DMS53 treated with DMSO at 0.1 percent for 48 hours (cell line): ENCODE results near the gene EPAS1.

Source experiments
- DNase-seq: peaks from one replicate; lab custom pipeline; 2025; ENCODE audit not compliant: unreplicated experiment; lab: John Stamatoyannopoulos, UW

EPAS1 gene

DNA sequence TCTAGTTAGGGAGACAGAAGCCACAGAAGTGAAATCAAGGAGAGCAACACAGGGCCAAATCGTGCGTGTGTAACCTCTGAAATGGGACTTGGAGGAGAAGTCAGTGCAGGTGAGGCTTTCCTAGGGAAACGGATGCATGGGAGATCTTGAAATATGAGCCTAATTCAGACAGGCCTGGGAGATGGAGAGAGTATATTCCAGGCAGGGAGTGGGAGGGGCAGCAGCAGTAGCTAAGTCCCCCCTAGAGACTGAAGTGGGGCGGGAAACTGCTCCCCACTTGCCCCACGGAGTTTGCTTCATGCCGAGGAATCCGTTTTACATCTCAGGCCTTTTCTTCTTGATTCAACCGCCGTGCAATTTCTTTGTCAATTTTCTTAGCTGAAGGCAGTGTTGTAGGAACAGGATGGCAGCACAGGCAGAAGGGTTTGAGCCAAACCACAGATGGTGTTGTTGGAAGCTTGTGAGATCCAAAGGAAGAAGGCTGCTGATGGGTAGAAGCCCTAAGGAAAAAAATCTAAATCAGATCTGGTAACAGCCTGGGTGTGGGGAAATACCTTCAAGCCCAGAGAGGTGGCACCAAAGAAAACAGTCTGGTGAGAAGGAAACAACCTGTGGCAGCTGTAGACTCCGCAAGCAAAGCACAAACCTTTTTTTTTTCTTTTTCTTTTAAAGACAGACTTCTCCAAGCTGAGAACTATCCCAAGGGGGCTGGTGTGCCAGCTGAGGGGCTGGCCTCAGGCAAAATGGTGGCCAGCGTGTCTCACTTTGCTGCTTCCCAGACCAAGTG, 40.2 kb downstream of the EPAS1 start:
- no peak for DNase-seq

DNA sequence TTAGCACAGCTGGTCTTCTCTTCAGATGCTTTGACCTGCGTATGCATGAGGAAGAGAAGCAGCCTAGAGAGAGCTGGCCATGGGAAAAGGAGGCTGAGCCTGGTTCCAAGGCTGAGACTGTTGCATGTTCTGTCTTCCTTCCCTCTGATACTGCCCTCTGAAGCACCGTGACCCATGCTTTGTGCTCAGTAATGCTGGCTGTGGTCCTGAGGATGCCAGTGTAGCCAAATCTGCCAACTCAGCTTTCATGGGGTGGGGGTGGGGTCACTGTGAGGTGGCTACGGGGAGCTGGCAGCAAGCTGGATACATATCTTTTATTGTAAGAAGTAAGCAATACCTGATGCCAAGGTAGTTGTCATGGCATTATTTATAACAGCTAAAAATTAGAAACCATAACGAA, 41.5 kb downstream of the EPAS1 start:
- DNase-seq, result no peak

DNA sequence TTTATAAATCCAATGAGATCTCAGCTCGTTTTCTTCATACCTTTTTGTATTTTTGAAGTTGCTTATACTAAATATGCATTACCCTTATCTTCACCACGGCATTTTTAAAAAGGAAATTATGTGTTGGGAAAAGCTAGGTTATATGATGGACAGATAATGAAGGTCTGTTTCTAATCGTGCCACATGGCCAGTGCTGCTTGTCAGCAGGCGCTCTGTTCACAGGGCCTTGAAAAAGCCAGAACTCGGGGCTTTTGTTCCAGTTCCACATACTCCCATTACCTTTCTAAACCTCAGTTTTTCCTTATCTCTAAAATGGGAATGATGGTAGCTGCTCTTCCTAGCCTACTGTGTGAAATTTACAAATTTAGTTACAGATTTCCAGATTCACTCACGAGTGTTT, 42.0 kb downstream of the EPAS1 start:
- DNase-seq, result no peak

DNA sequence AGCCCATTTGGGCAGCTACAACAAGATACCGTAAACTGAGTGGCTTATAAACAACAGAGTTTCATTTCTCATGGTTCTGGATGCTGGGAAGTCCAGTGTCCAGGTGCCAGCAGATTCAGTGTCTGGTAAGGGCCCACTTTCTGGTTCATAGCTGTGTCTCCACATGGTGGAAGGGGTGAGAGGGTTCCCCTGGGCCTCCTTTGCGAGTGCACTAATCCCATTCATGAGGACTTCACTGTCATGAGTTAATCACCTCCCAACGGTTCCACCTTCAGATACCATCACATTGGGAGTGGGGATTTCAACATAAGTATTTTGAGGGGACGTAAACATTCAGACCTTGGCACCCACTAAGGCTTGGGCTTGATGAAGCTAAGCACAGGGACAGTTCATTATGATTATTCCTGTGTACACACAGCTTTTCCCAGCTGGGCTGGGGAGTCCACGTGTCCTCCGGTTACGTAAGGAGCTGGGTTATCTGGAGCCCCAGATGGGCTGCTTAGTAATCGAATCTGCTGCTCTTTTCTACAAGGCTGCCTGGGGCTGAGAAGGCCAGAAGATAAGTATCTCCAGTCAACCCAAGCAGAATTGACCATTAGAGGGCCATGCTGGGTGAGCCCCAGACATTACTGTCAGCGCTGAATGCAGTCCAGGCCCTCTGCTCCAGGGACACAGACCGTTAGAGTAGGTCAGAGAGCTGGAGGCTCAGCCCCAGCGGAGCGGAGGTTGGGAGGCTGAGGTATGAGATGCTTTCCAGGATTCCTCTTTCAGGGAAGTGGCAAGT, 42.7 kb downstream of the EPAS1 start:
- no peak for DNase-seq

DNA sequence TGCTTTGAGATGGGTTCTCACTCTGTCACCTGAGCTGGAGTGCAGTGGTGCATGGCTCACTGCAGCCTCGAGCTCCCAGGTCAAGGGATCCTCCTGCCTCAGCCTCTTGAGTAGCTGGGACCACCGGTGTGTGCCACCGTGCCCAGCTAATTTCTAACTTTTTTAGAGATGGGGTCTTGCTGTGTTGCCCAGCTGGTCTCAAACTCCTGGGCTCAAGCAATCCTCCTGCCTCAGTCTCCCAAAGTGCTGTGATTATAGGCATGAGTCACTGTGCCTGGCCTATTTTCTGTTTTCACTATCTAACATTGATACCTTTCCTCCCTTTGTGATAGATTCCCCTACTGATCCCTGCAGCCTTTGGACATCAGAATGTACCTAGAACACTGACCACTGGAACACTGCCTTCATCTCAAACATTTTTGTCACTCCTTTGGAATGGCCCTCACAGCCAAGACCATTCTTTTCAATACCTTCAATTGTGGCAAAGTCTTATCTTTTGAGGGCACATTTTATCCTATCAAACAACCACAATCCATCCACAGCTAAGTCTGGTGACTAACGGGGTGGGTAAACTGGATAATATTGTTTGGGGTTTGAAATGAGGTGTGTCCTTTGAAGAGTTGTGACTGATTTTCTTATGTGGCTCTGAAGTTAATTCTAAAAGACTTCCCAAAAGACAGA, 43.7 kb downstream of the EPAS1 start:
- DNase-seq, result no peak

DNA sequence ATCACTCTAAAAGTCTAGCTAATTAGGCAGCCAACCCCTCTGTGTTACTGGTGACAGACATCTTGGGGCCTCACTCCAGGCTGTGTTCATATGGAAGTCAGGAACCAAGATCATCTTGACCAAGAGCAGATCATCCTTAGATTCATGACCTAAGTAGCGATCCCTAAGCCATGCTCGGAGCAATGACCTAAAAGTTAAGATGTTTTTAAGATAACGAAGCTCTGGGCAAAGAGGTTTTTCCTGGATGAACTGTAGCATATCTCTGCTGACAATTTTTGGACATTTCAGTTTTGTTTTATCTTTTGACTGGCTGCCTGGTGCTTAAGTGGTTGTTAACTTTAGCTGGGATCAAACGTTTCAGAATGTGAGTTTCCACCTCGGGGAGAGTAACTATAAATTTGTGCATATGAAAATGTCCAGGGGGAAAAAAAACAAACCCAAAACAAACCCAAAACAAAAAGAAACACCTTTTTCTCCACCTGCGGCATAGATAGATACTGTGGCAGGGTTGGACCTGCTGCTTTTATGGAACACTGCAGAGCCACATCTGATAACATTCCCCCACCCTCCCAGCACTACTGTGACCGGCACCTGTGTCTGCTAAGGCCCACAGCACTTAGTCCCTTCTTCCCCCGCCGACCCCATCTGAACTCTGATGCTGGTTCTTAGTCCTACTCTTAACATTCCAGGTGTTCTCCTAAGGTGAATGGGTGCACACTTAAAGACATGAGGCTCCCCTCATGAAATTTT, 45.5 kb downstream of the EPAS1 start:
- DNase-seq, result no peak

DNA sequence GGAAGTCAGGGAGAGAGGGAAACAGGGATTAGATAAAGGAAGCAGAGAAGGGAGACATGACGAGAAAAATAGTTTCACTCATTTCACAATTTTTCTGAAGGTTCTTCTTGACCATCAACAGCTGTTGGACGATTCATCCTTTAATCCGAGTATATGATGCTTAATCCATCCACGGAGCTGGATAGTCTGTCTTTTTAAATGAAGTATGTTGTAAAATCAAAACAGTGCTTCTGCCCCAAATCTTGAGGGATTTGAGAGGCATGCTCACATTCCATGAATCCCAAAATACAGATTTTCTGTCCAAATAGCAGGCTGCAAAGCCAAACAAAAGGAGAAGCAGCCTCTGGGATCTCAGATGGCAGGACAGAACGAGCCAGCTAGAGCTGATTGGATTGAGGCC, 47.5 kb downstream of the EPAS1 start:
- no peak for DNase-seq

DNA sequence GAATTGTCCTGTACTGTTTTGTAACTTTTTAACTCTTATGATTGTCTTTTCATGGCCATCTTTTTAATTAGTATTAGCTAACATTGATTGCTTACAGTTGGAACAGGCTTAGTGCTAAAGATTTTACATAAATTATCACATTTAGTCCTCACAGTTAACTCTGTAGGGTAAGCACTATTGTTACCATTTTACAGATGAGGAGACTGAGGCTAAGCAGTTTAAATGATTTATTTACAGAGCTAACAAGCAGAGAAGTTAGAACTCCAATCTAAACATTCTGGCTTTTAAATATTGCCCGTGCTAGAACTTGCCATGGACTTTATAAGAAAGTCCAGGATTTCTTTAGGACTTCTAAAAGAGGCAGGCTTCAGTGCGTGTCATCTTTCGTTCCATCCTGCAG, 48.6 kb downstream of the EPAS1 start:
- no peak for DNase-seq

DNA sequence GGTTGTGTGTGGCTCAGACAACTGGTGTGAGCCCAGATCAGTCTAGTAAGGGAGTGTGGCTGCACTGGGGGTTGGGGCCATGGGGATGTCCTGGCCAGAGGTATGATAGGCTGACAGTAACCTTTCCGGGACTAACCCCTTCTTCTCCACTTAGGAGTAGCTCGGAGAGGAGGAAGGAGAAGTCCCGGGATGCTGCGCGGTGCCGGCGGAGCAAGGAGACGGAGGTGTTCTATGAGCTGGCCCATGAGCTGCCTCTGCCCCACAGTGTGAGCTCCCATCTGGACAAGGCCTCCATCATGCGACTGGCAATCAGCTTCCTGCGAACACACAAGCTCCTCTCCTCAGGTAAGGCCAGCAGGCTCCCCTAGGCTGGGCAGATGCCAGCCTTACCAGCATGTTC, 49.5 kb downstream of the EPAS1 start:
- no peak for DNase-seq

DNA sequence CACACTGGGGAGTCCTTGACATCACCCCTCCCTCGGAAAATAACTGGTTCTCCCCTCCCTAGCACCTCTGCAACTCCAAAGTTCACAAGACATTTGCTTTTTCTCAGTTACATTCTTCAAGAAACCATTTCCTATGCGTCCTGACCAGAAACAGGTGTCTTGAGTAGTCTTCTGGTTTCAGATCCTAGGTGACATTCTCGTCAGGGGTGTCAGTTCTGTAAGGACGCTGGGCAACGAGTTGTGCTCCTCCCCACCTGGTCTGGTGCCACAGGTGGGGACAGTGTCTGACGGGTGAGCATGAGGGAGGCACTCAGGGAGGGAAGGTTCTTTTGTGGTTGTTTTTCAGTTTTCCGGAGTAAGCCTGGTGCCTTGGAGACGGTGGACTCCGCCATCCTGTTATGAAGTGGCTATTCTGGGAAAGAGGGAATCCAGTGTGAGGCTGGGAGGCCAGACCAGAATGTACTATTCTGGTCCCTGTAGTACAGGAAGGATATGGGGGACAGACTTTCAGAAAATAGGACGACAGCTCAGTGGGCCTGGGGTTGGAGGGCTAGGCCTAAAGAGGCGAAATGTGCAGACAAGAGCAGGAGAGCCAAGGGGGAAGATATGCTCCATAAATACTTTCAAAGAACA, 50.6 kb downstream of the EPAS1 start:
- no peak for DNase-seq

DNA sequence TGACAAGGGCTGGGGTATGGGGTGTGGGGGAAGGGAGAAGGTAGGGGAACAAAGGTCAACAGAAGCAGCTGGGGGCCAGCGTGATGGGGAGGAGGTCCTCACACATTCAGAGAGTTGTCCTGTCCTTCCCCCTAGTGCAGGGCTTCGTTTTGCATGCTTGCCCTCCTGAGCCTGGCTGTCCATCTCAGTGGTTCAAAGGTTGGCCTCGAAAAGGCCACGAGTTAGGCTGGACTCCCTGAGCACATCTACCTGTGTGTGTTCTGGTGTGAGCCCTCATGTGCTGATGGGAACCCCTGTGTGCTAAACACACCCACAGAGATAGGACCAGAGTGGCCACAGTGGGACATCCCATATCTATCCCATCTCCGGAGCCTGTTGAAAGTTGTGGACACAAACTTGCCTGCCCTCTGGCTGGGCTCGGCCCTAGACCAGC, 51.9 kb downstream of the EPAS1 start:
- no peak for DNase-seq

DNA sequence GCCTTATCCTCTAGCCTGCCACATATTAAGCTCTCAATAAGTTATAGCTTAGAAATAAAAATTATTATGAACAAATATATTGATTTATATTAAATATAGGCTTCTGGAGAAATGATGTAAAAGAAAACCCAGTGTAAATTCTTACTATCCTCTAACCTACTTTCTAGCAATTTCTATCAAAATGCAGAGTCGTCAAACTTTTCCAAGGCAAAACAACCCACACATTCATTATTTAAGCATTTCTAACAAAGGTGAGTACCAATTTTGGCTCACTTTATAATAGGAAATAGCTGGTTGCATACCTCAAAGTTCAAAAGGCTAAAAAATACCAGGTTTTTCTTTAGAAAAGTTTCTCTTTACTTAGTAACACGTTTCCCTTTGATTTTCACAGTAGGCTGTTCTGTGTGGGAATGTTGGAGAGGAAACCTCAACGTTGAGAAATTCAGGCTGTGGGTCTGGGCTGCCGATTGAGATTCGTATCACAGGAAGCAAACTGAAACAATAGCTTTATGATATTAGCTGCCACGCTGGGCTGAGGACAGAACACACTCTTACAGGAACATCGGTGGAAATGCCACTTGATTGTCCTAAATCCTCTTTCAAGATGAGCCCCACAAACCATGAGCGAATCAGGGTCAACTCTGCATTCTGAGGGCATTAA, 53.0 kb downstream of the EPAS1 start:
- DNase-seq, result no peak

DNA sequence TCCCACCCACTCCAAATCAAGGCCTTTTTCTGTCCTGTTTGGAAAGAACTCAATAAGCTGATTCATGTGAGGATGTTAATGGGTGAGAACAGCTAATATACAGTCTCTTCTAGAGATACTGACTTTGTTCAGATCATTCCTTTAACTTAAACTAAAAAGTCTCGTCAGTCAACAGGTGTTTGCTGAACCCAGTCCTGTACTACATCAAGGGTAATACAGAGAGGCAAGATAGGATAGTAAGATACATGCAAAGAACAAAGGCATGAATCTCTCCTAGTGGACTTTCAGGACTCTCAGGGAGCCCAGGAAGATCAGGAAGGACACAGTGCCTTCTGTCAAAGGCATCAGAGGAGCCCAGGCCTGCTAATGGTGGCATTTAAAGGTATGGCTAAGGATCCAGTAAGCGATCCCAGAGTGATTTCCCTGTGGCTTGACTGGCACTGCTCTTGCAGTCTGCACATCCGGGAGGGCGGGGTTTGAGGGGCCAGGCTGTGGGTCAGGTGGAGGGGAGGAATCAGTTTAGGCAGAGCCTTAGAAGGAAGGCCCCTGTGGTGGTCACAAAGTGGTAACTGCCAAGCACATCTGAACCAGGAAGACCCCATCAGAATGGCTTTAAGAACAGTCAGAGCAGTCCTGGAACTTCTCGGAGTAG, 54.0 kb downstream of the EPAS1 start:
- DNase-seq, result no peak

DNA sequence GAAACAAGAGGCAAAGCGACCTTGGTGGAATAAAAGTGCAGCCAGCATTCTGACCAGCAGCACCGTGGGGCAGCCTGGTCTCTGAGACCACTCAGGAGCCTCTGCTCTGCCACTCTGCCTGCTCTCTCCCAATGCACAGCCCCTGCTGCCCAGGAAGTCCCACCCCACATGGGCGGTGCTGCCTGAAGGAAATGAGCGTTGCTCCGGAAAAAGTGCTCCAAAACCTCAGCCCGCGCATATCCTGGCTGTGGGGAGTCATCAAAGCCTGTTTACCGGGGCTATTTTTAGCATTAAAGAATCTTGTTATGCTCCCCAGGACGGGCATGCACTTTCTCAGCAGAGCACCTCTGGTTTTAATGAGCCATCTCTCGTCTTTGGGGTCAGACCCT, 54.5 kb downstream of the EPAS1 start:
- no peak for DNase-seq

DNA sequence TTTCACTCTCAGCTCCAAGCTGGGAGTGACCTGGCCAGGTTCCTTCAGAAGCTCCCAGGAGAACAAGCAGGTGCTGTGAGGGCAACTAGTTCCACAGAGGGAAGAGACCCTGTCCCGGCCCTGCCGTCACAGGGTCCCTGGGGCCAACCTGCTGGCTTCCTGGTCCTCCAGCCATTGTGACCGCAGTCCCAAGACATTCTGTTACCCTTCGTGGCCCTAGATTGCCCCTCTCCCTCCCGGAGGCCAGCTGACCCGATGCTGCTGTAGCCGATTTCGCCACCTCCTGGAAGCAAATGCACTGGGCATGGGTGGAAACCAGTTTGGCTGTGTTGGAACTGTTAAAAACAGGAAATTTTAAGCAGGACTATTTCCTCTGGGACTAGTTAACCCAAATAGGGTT, 55.4 kb downstream of the EPAS1 start:
- no peak for DNase-seq

DNA sequence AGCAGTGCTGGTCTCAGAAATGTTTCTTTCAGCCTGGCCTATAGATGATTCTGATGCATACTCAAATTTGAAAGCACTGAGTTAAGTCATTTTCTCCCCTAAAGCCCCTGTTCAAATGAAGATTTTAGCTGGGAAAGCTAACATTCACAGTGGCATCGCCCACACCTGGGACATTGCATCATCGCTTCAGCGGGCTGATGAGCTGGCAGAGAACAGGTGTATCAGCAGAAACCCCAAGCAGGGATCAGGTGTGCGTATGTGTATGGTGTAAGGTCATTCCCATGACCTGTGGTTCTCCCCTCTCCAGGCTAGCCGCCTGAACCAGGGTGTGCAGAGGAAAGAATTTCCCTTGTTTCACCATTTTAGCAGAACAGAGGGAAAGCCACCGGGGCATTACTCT, 56.3 kb downstream of the EPAS1 start:
- DNase-seq, result no peak

DNA sequence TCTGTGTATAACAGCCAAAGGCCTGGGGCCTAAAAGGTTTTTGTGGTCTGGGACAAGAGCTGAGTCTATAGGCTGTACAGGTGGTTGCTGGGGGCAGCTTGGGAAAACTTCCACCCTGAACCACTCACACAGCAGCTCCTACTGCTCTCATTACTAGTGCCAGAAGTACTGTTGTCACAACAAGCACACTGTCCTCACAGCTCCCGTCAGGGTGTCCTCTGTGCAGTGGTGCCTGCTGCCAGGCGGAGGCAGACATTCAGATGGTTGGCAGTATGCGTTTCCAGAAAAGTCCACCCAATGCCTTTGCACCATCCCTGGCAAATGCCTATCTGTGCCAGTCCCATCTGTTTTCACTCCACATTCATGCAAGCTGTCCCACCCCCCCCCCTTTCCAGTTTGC, 58.5 kb downstream of the EPAS1 start:
- no peak for DNase-seq

DNA sequence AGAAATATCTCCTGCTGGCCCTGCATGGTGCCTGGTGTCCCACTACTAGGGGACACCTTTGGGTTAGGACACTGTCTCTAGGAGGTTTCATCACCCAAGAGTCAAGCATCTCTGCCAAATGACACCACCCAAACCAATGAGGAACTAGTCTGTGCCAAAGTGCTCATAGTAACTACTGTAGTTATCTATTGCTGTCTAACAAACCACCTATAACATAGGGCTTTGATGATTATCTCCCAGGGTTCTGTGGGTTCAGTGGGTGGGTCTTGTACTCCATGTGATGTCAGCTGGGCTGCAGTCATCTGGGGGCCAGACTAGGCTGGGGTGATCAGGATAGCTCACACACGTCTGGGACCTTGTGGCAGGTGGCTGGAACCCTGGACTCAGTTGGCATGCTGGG, 59.8 kb downstream of the EPAS1 start:
- DNase-seq, result no peak

DNA sequence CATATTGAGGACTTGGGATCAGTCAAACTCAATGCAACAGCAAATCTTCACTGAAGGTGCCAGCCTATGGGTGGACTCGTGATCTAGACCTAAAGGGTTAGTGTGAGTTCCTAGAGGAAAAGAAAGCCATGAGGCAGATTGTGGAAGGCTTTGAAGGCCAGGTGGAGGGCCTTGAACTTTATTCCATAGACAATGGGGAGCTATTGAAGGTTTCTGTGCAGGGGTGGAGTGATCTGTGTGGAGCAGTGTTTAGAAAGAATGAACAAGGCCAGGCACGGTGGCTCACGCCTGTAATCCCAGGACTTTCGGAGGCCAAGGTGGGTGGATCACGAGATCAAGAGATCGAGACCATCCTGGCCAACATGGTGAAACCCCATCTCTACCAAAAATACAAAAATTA, 61.5 kb downstream of the EPAS1 start:
- no peak for DNase-seq

DNA sequence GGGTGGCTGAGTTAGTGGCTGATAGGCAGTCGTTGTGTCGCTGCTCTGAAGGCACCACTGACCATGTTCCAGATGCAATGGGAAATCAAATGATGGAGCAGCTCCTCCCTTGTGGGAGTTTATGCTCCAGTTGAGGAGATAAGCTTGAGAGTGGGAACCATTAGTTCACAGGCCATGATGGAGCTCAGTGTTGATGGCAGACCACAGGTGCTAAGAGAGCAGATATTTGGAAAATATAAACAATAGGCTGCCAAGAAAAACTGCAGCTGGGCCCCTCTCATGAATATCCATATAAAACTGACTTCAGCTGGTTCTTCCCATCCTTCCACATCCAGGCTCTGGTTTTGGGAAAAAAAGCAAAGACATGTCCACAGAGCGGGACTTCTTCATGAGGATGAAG, 63.1 kb downstream of the EPAS1 start:
- no peak for DNase-seq
